DMS114 treated with DMSO at 0.1 percent for 48 hours (cell line): ENCODE measurements around the gene C1QL1.

ENCODE experiments used
- DNase-seq: peaks from one replicate; lab custom pipeline; 2025; ENCODE audit not compliant: unreplicated experiment; lab: John Stamatoyannopoulos, UW

Gene C1QL1

DNA sequence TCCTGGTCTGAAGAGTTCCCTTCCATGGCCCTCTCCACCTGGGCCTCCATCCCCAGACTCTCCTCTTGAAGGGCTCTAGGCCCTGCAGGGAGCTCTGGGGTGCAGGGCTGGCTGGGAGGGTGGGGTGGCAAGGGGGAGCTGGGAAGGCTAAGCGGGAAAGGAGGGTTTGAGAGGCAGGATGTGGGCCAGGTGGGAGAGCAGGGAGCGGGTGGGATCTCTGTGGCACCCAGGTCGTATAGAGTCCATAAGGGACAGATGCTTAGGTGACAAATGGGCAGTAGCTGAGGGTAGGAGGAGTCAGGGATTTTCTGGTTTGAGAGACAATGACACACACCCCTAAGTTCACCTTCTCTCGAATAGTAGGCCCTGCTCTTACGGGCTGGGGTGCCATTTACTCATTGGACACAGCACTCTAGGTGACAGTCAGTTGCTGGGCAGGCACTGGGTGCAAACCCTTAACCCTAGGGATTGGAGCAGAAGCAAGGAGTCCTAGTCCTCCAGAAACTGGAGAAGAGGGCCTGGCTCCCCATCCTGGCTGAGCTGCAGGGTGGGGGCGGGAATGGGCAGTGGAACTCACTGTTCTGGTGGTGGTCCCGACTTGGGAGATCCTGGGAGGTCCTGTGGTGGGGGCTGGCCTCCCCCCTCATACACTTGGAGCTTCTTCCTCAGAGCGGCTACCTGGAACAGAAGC is 35.9 kb downstream of the C1QL1 start:
- DNase-seq, result no peak

DNA sequence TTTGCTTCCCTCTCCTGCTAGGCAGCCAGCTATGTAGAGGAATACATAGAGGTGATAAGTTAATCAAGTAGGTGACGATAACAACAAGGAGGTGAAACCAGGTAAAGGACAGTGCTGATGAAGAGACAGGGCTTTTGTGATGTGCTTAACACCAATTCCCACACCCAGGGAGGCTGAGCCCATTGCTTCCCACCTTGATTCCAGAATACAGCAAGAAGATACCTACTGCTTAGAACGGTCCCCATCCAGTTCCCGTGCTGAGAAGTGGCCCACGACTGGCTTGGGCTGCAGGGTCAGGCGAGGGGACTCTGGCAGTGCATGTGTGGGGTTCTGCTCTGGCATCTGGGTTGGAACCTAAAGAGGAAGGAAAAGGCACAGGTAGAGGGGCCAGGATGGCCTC is 36.7 kb downstream of the C1QL1 start:
- DNase-seq, result no peak

DNA sequence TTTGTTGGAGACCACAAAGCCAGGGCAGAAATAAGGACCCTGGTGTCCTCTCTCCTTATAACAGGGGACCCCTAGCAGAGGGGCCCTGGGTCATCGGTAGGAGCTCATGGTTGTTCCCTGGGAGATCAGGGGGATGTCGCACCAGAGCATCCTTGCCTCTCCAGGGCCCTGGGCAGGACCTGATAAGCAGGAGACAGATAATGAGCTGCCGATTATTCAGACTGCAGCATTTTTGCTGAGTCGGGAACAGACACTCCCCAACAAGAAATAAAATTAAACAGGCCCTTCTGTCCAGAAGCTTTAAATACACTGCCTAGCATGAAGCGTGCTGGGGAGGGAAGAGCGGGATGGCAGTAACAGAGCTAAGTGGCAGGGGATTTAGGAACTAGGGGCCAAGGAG is 37.4 kb downstream of the C1QL1 start:
- DNase-seq, result no peak

DNA sequence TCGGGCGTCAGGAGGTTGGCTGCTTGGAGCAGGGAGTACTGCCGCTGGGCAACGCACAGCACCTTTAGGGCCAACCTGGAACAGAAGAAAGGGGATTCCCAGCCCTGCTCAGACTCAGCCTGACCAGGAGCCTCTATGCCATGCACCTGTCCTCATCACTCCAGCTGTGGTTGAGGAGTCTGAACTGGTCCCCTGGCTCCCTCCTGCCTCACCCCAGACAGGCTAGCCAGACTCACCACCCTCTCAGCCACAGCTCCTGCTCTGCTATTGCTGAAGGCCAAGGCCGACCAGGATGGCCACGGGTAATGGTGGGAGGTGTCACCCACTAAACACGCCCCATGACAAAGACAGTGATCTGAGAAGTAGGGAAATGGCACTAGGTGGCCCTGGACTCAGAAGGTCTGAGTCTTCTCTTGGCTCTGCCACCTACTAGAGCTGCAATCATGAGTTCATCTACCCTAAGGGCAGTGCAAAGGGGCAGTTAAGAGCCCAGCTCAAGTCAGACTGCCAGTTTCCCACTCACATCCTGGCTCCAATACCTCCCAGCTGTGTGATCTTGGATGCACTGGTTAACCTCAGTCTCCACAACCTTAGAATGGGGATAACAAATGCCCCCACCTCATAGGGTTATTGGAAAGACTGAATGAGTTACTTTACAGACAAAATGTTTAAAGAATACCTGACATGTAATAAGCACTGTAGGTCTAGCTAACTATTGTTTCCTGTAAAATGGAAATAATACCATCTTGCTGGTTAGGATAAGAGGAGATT is 39.0 kb downstream of the C1QL1 start:
- DNase-seq, result no peak

DNA sequence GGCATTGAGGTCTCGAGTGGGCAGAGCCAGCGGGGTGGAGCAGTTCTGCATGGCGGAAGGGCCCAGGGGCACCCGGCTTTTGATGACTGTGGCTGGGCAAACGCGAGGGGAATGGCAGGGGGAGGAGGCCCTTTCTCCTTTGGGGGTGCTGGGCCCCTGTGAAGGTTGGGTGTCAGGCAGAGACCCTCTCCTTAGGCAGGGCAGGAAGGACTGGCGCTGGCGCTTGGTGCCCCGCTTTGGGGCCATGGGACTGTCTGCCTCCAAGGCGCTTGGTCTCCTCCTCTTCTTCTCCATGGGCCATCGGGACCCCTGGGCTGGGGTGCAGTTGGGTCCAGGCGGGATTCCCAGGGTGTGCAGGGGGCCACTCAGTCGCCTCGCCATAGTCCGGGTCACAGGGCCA is 40.0 kb downstream of the C1QL1 start:
- no peak for DNase-seq

DNA sequence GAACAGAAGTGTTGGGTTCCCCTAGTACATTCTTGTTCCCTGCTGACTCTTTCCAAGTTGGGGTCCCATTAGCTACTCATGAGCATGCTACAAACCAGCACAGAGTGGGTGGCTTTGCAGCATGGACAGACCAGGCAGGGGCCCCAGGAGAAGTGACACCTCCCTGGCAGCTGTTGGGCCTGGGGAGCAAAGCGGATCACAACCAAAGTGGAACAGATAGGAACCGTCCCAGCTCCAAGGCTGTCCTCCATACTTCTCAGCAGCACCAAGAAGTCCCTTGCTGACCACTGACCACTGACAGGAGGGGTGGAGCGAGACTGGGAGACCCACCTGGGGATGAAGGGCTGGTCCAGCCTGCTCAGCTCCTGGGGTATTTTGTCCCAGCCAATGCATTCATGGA is 40.4 kb downstream of the C1QL1 start:
- DNase-seq, result no peak

DNA sequence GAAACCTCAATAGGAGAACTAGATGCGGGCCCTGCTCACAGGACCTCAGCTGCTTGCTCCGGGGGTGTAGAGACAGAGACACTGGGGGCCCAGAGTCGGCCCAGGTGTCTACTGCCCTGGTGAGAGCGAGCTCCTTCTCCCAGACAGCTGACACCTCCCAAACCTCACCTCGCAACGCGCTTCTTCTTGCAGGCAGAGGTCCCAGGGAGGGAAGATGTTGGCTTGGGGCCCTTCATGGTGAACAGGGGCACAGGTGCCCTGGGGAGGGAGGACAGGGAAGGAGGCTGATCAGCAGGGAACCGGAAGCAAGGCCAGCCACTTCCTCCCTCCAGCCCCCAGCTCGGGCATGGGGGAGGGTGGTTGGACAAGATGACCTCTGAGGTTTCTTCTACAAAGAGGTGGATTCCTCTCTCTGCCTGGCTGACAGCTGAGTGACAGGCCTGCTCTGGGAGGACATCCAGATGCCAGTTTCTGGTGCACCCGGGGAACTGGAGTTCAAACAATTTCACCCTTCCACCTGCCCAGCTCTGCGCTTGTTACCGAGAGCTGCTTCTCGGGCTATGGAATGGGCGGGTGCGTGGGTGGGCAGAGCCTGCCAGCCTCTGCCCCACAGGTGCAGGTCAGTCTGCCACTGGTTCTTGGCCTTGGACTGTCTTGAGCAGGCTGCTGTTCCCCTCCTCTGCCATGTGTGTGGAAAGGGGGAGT is 41.1 kb downstream of the C1QL1 start:
- no peak for DNase-seq

DNA sequence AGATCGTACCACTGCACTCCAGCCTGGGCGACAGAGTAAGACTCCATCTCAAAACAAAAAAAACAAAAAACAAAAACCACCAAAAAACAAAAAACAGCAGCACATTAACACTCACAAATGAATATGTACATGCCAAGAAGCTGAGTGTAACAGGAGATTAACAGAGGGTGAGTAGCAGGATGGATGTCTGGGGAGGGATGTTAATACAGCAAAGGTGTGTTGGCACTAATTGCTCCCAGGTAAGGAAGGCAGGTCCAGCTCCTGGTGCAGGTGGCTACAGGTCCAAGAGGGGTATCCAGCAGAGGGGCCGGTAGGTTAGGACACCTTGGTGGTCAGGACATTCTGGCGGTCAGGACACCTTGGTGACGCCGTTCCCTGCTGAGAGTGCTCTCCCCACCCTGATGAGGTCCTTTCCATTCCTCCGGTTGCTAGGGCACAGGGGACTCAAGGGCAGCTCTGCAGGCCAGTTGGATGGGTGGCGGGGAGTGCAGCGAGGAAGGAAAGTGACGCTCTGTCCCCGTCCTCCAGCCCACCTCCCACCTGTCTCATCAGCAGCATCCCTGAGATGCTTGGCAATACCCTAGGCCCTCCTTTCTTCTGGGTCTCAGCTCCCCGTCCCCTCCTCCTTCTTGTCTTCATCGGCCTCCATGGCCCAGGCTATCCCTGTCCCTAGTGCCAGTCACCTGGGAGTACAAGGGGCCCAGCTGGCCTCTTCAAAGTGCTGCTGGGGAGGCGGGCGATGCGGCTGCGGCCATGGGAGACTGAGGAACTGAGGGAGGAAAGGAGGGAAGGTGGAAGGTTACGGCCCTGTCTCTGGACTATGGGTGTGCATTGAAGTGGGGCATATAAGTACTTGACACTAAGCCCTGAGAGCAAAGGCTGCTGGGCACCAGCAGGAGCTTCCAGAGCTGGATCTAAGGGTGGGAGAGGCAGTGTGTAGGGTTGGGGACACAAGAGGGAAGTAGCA is 42.1 kb downstream of the C1QL1 start:
- DNase-seq, result no peak

DNA sequence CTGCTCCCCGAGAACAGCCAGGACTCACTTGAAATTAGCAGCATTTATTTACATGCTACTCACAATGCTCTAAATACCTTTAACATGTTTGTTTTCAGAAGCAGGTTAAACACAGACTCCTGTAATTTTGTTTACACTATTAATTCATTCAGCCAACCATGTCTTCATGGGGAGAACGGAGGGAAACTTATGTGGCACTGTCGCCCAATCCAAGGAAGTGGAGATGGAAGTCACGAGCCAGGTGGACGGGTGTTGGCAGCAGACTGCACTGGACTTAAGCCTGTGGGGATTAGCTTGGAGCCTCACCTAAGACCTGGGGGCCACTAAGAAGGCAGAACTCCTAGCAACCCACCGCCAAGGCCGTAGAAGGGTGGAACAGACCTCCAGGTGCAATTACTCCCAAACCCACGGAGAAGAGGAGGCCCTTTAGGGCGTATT is 44.0 kb downstream of the C1QL1 start:
- DNase-seq, result no peak

DNA sequence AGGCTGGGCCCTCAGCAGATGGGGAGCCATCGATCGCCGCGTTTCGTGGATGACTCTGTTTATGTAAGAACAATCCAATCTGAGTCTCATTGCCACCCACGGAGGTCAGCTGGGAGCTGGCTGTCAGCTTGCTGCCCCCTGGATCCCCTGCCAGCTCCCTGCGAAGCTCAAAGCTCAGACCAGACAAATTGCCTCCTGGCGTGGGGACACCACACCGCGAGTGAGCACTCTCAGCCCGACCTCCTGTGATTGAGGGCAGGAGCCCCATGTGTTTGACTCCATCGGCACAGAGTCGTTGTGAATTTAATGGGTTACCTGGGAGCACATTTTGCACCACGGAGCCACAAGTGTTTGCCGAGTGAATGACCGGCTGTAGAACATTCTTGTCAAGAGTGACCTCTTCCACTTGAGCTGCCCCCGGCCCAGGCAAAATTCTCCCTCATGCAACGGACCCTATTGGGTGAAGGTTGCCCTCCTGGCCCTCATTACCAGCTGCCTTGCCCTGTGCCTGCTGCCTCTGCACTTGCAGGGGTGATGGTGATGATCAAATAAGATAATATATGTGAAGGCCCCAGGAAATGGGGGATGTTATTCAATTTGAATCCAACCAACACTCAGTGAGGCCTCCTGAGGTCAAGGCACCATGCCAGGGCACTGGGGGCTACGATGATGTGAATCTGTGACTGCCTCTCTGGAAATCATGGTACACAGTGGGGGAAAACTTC is 45.2 kb downstream of the C1QL1 start:
- DNase-seq, result no peak

DNA sequence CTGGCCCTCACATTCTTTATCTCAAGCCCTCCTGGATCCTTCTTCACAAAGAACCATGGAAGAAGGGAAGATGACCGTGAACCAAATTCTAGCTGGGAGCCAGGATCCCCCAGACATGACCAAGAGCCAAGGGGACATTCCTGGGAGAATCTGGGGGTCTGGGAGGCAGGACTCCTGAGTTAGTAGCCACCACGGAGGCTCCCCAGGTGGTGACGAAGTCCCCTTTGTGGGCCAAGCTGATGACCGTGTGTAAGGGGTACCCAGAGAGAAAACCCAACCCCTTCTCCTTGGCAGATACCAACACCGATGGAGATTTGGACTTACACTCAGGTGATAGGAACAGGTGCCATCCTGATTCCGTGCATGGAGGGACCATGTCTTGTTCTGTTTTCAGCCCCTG is 46.0 kb downstream of the C1QL1 start:
- DNase-seq, result no peak

DNA sequence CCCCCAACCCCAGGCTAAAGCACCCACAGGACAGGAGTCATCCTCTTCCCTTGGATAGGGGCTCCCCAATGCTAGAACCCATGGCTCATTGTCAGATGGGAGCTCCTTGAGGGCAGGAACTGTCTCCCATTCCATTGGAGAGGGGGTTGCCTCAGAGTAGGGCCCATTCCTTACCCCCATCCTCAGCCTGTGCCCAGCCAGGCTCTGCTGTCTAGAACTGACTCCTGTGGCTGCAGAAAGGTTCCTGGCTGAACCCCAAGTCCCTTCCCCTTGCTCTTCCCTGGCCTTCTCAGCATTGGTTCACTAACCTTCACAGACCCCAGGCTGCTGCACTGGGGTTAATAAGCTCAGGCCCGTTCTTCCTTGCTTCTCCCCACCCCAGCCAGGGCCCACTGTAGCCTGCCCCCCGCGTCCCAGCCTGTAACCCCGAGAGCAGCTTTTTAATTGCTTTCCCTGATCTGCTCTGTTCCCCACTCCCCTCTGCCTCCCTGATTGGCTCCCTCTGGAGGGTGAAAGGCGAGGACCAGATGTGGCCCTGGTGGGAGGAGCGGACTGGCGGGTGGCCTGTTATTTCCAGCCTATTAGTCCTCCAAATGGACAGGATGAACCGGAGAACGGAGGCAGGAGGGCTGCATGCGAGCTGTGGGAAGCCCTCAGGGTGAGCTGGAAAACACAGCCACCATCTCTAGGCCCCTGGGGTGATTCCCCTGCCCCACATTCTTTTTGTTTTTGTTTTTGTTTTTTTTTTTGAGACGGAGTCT is 46.8 kb downstream of the C1QL1 start:
- DNase-seq, result no peak

DNA sequence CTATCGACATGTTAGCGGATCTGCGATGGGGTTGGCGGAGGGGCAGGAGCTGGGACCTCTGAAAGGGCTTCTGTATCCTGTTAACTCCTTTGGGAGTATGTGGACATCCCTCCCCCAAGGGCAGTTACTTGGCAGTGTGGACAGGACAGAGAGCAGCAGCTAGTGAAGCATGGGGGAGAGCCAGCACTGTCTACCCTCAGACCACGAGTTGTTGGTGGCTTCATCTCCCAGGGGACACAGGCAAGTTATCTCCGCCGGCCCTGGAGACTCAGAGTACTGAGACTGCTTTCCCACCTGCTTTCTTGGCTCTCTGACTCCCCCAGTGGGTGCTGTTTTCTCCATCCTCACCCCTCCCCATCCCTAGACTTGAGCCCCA is 47.5 kb downstream of the C1QL1 start:
- no peak for DNase-seq

DNA sequence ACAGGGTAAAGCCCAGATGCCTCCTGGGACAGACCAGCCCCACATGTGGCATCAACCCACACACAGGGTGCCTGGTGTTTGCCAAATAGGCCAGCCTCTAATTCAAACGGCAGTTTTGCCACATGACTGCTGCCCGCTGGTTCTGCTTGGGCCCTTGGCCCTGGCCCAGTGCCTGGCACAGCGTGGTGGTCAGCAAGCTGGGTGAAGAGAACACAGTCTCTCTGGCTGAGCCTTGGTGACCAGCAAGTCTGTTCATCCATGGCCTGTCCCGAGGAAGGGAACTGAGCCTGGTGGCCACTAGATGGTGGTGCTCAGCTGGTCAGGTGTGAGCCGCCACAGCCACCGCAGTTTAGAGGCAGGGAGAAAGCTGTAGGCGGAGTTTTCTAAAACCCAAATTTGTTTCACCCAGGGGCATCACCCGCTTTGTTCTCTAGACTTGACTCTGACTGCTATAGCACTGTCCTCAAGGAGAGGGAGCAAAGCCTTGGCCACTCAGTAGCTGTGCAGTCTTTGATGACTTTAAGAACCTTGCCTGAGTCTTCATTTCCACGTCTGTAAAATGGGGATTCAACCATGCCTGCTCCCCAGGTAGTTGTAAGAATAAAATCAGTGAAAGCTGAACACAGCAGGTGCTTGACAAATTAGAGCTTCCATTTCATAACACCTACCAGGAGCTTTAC is 48.1 kb downstream of the C1QL1 start:
- DNase-seq, result peak; percentile 71

DNA sequence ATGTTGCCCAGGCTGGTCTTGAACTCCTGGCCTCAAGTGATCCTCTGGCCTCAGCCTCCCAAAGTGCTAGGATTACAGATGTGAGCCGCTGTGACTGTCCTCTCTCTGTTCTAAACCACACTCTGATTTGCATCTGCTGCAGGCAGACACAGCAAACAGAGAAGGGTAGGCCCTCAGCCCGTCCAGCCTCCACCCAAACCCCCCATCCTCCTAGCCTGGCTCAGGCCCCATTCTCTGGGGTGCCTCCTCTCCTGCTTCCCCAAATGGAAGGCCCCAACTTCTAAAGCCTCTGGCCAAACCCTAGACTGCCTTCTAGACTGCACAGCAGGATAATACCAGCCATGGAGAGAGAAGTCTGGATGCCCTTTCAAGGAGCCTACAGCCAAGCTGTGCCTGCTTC is 48.7 kb downstream of the C1QL1 start:
- no peak for DNase-seq

DNA sequence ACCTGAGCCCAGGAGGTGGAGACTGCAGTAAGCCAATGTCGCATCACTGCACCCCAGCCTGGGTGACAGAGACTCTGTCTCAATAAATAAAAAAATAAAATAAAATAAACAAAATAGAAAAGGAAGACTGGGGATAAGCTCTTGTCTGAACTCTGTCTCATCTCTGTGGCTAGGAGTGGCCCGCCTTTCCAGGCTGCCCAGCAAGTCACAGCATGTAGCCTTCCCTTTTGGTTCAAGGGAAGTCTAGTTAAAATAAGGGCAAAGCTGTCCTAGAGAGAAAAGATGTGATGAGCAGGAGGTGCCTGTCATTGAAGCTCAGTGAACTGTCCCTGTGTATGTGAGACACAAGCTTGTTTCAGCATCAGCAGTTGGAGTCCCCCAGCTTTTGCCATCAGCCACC is 50.1 kb downstream of the C1QL1 start:
- no peak for DNase-seq

DNA sequence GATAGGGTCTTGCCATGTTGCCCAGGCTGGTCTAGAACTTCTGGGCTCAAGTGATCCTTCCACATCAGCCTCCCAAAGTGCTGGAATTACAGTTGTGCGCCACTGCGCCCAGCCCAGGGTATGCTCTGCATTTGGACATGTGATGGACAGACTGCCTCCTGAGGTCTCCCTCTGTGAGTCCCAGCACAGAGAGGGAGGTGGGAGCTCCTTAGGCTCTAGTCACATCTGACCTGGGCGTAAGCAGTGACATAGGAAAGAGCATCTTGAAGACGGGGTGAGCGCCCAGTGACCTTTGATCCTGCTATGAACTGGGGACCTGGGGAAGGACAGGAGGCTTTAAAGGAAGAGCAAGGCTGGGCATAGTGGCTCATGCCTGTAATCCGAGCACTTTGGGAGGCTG is 50.6 kb downstream of the C1QL1 start:
- no peak for DNase-seq

DNA sequence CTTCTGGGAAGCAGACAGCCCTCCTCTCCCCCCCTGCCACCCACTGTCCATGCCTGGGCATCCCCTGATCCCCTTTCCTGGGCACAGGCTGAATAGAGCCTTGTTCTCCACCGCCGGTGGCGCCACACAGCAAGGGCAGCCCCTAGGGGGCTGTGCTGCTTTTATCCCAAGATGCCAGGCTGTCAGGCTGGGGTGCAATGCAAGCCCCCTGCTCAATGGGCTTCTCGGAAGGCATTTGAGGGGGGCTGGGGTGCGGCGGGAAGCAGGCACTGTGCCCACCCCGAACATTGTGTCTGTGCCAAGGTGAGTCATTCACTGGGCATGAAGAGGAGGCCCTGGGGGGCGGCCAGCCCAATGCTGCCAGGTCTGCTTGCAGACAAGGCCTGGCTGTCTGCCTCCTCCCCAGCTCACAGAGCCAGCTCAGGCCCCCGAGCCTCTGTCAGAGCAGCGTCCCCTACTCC is 51.3 kb downstream of the C1QL1 start:
- DNase-seq, result no peak
